H1 (cell line): ENCODE data around the gene CPXM1. TPM values are rescaled to one million over a fixed set of nuclear protein-coding genes. Genes with fewer than 3 reads are reported as not detected.

Experiments used
- CTCF ChIA-PET: fragments of 300-600 bp; sonication (Branson Sonifier 250); formaldehyde crosslinking; loops from one replicate; lab custom pipeline; 2021; ENCODE audit not compliant: partially characterized antibody; lab: Charles Lee
- POLR2A ChIA-PET: fragments of 300-600 bp; sonication (Branson Sonifier 250); formaldehyde crosslinking; loops from one replicate; lab custom pipeline; 2021; ENCODE audit warnings: inconsistent platforms; ENCODE audit not compliant: partially characterized antibody; lab: Charles Lee
- DNase-seq, 2 experiments: peaks; one replicate each; pipeline versions ENCODE4 v3.0.0 to v3.0.0-alpha.2; 2010 to 2022; ENCODE audit warnings: low spot score in 2 of 2, low read depth in 1 of 2, mixed read lengths in 1 of 2
- FAIRE-seq: peaks from 2 replicates; lab custom pipeline; 2011; peaks lifted over from hg19 to GRCh38; lab: Jason Lieb, UNC
- H2AFZ ChIP-seq: 2 replicates; pipeline ENCODE4 v1.8.1; 2012; ENCODE audit warnings: low read length, inconsistent platforms
- H2AK5ac ChIP-seq: 2 replicates; pipeline ENCODE4 v1.6.1; 2013; ENCODE audit warnings: low read depth, low read length
- H2BK120ac ChIP-seq: replicated peaks from 2 replicates; pipeline ENCODE3; 2013; ENCODE audit warnings: low read depth, low read length, inconsistent platforms
- H2BK12ac ChIP-seq: 2 replicates; pipeline ENCODE4 v1.6.1; 2013; ENCODE audit warnings: low read depth, low read length
- H2BK15ac ChIP-seq: 2 replicates; pipeline ENCODE4 v1.6.1; 2013; ENCODE audit warnings: low read length
- H2BK20ac ChIP-seq: 2 replicates; pipeline ENCODE4 v1.6.1; 2013; ENCODE audit warnings: low read length
- H2BK5ac ChIP-seq: 2 replicates; pipeline ENCODE4 v1.6.1; 2013; ENCODE audit warnings: low read depth, low read length
- H3K14ac ChIP-seq: 2 replicates; pipeline ENCODE4 v1.6.1; 2013; ENCODE audit warnings: inconsistent platforms; ENCODE audit not compliant: insufficient read length
- H3K18ac ChIP-seq: 2 replicates; pipeline ENCODE4 v1.6.1; 2013; ENCODE audit warnings: low read length; ENCODE audit errors: extremely low read depth
- H3K23ac ChIP-seq: 2 replicates; pipeline ENCODE4 v1.6.1; 2013; ENCODE audit warnings: inconsistent platforms; ENCODE audit not compliant: insufficient read length
- H3K23me2 ChIP-seq: 2 replicates; pipeline ENCODE4 v1.6.1; 2013; ENCODE audit warnings: low read depth, low read length
- H3K27ac ChIP-seq: 2 replicates; pipeline ENCODE4 v1.6.1; 2011; ENCODE audit warnings: low read depth, low read length, inconsistent platforms
- H3K27me3 ChIP-seq, 4 experiments: replicated peaks in 1 of 4; 1 replicate in 1 of 4; 2 replicates in 3 of 4; pipeline versions ENCODE4 v1.6.1 to v1.8.1; 2011 to 2013; ENCODE audit warnings: low read length in 3 of 4, mild to moderate bottlenecking in 3 of 4, inconsistent platforms in 2 of 4, mixed read lengths in 2 of 4, moderate library complexity in 1 of 4; ENCODE audit not compliant: control insufficient read depth in 3 of 4, insufficient read depth in 3 of 4; ENCODE audit errors: extremely low read depth in 1 of 4
- H3K36me3 ChIP-seq, 4 experiments: 2 replicates each; pipeline versions ENCODE4 v1.6.1 to v1.8.1; 2011 to 2013; ENCODE audit warnings: mild to moderate bottlenecking in 4 of 4, low read length in 3 of 4, moderate library complexity in 2 of 4, control low read depth in 1 of 4, inconsistent platforms in 1 of 4; ENCODE audit not compliant: insufficient read depth in 4 of 4, control insufficient read depth in 2 of 4
- H3K4ac ChIP-seq: replicated peaks from 2 replicates; pipeline ENCODE3; 2013; ENCODE audit warnings: low read length, low read depth, mixed read lengths, inconsistent platforms; ENCODE audit not compliant: insufficient read length
- H3K4me1 ChIP-seq, 4 experiments: replicated peaks in 1 of 4; 1 replicate in 1 of 4; 2 replicates in 3 of 4; pipeline versions ENCODE4 v1.6.1 to v1.8.1; 2011 to 2013; ENCODE audit warnings: low read length in 3 of 4, inconsistent platforms in 2 of 4, mixed read lengths in 1 of 4; ENCODE audit not compliant: insufficient read depth in 4 of 4, control insufficient read depth in 3 of 4
- H3K4me2 ChIP-seq, 2 experiments: 2 replicates each; pipeline versions ENCODE4 v1.6.1 to v1.8.1; 2011 to 2013; ENCODE audit warnings: low read depth in 2 of 2, low read length in 2 of 2, control low read depth in 1 of 2, inconsistent platforms in 1 of 2, mild to moderate bottlenecking in 1 of 2; ENCODE audit not compliant: insufficient read depth in 1 of 2
- H3K4me3 ChIP-seq, 4 experiments: fragments of 200-600, 300-600 bp in 1 of 4; sonication (generic), shearing (Covaris generic), sonication (Bioruptor Twin) in 1 of 4; 2 replicates each; pipeline versions ENCODE4 v1.5.1 to v1.8.1; 2011 to 2016; ENCODE audit warnings: low read length in 4 of 4, low read depth in 3 of 4, control low read depth in 2 of 4, inconsistent platforms in 2 of 4, mild to moderate bottlenecking in 2 of 4, mixed read lengths in 1 of 4, moderate library complexity in 1 of 4; ENCODE audit not compliant: insufficient read depth in 2 of 4; ENCODE audit errors: extremely low read depth in 1 of 4
- H3K56ac ChIP-seq: replicated peaks from 2 replicates; pipeline ENCODE3; 2013; ENCODE audit warnings: low read depth, mild to moderate bottlenecking, mixed read lengths, low read length, inconsistent platforms; ENCODE audit not compliant: insufficient read length
- H3K79me1 ChIP-seq: 2 replicates; pipeline ENCODE4 v1.6.1; 2013; ENCODE audit warnings: low read depth, low read length, control low read depth
- H3K79me2 ChIP-seq, 2 experiments: 2 replicates each; pipeline versions ENCODE4 v1.6.1 to v1.8.1; 2012 to 2013; ENCODE audit warnings: low read length in 2 of 2, mild to moderate bottlenecking in 2 of 2, inconsistent platforms in 1 of 2; ENCODE audit not compliant: insufficient read depth in 2 of 2, control insufficient read depth in 1 of 2
- H3K9ac ChIP-seq, 4 experiments: replicated peaks in 1 of 4; 1 replicate in 1 of 4; 2 replicates in 3 of 4; pipeline versions ENCODE4 v1.6.1 to v1.8.1; 2011 to 2013; ENCODE audit warnings: low read depth in 3 of 4, low read length in 3 of 4, control low read depth in 2 of 4, mild to moderate bottlenecking in 2 of 4, moderate library complexity in 2 of 4, inconsistent platforms in 1 of 4; ENCODE audit errors: extremely low read depth in 1 of 4
- H3K9me3 ChIP-seq, 2 experiments: 2 replicates each; pipeline versions ENCODE4 v1.6.1 to v1.8.1; 2012 to 2013; ENCODE audit warnings: mild to moderate bottlenecking in 2 of 2, moderate library complexity in 2 of 2, control low read depth in 1 of 2, inconsistent platforms in 1 of 2, low read depth in 1 of 2, low read length in 1 of 2, mixed read lengths in 1 of 2; ENCODE audit not compliant: insufficient read depth in 2 of 2
- H4K20me1 ChIP-seq, 2 experiments: replicated peaks in 1 of 2; 2 replicates each; pipeline versions ENCODE3 to v1.8.1; 2011 to 2013; ENCODE audit warnings: inconsistent platforms in 2 of 2, low read length in 2 of 2, mild to moderate bottlenecking in 1 of 2; ENCODE audit not compliant: insufficient read depth in 2 of 2, control insufficient read depth in 1 of 2
- H4K5ac ChIP-seq: 2 replicates; pipeline ENCODE4 v1.6.1; 2013; ENCODE audit warnings: low read length, low read depth, mixed read lengths, inconsistent platforms; ENCODE audit not compliant: insufficient read length
- H4K8ac ChIP-seq: 2 replicates; pipeline ENCODE4 v1.8.0; 2013; ENCODE audit warnings: mild to moderate bottlenecking, moderate library complexity, low read length, inconsistent platforms; ENCODE audit not compliant: insufficient read depth; ENCODE audit errors: extremely low read depth
- H4K91ac ChIP-seq: replicated peaks from 2 replicates; pipeline ENCODE3; 2013; ENCODE audit warnings: low read length, mixed read lengths, inconsistent platforms; ENCODE audit not compliant: insufficient read length
- BCL11A ChIP-seq, 2 experiments: IDR thresholded peaks; one replicate each; pipeline ENCODE4 v1.6.1; 2011; ENCODE audit warnings: low read depth in 2 of 2, low read length in 2 of 2, mild to moderate bottlenecking in 2 of 2
- EGR1 ChIP-seq: IDR thresholded peaks from 2 replicates; pipeline ENCODE4 v1.6.1; 2011; ENCODE audit warnings: low read depth, low read length, borderline replicate concordance
- EZH2 ChIP-seq: fragments of 200-600 bp; sonication (generic); IDR thresholded peaks from 2 replicates; pipeline ENCODE4 v1.7.1; 2012; ENCODE audit warnings: low read depth, mild to moderate bottlenecking, moderate library complexity, low read length, inconsistent platforms; ENCODE audit not compliant: severe bottlenecking
- GABPA ChIP-seq: IDR thresholded peaks from 2 replicates; pipeline ENCODE4 v1.6.1; 2011; ENCODE audit warnings: mild to moderate bottlenecking, low read length, moderate library complexity, borderline replicate concordance; ENCODE audit not compliant: insufficient read depth
- GTF2F1 ChIP-seq: IDR thresholded peaks from 2 replicates; pipeline ENCODE4 v1.6.1; 2012; ENCODE audit warnings: low read depth, low read length, improper control_type of control experiment, borderline replicate concordance
- HDAC2 ChIP-seq, 2 experiments: fragments of 300-600 bp in 1 of 2; sonication (generic) in 1 of 2; IDR thresholded peaks; 2 replicates each; pipeline ENCODE4 v1.6.1; 2011 to 2012; ENCODE audit warnings: low read depth in 2 of 2, low read length in 2 of 2, mild to moderate bottlenecking in 2 of 2, moderate library complexity in 2 of 2, borderline replicate concordance in 1 of 2, inconsistent platforms in 1 of 2
- JUND ChIP-seq: IDR thresholded peaks from 2 replicates; pipeline ENCODE4 v1.6.1; 2011; ENCODE audit warnings: mild to moderate bottlenecking, improper control_type of control experiment, low read length
- RAD21 ChIP-seq, 2 experiments: IDR thresholded peaks in 1 of 2; conservative IDR thresholded peaks in 1 of 2; 2 replicates each; pipeline ENCODE4 v1.6.1; 2011; ENCODE audit warnings: low read depth in 2 of 2, low read length in 2 of 2, improper control_type of control experiment in 1 of 2, inconsistent platforms in 1 of 2, mild to moderate bottlenecking in 1 of 2, moderate library complexity in 1 of 2
- SIRT6 ChIP-seq: IDR thresholded peaks from one replicate; pipeline ENCODE4 v1.7.1; 2012; ENCODE audit warnings: low read length, inconsistent platforms
- SUZ12 ChIP-seq: fragments of 200-600 bp; sonication (generic); IDR thresholded peaks from 2 replicates; pipeline ENCODE4 v1.6.1; 2012; ENCODE audit warnings: mild to moderate bottlenecking, inconsistent platforms, low read length, moderate library complexity, mixed read lengths
- WGBS, 2 experiments: shearing (Covaris generic) in 1 of 2; methylation state at CpG; one replicate each; pipeline versions ENCODE4 v1.1.6 to v1.1.7; 2013 to 2015; ENCODE audit warnings: low lambda C conversion rate in 2 of 2, mixed read lengths in 2 of 2, inconsistent platforms in 1 of 2, low coverage in 1 of 2, missing lambda C conversion rate in 1 of 2; ENCODE audit not compliant: insufficient replicate concordance in 2 of 2, insufficient coverage in 1 of 2, insufficient read length in 1 of 2; ENCODE audit errors: extremely low coverage in 1 of 2, missing lambda C conversion rate in 1 of 2; 5-methylcytosine and 5-hydroxymethylcytosine counted together
- polyA plus RNA-seq, 7 experiments: library from polyadenylated mRNA; depleted of rRNA in 3 of 7; stranded (reverse) in 5 of 7; unstranded in 2 of 7; fragments of >200 nt in 5 of 7; fragments of 200-250 nt in 2 of 7; gene quantifications; 1 replicate in 5 of 7; 2 replicates in 1 of 7; 4 replicates in 1 of 7; pipeline versions ENCODE4 v1.2.1 to v1.2.3, GENCODE V29; 2011 to 2013; ENCODE audit warnings: missing spikeins in 2 of 7, mixed read lengths in 2 of 7
- total RNA-seq: library from RNA; stranded (reverse); fragmentation: NEBNext Ultra II Directional; extraction: Animal tissue kit (Norgen Biotek cat#: 25700); gene quantifications from 2 replicates; pipeline ENCODE4 v1.2.1, GENCODE V29; 2021
- TF ChIP-seq, protein P1 (sequence below): IDR thresholded peaks from 2 replicates; pipeline ENCODE4 v1.6.1; 2012; ENCODE audit warnings: inconsistent platforms

The CPXM1 gene
- total and polyA plus RNA-seq, 2 of the 8 experiments (the other 6 are each of a cell fraction or from before 2014, with no cell fraction given) = 31.3 to 81.9 TPM

DNA sequence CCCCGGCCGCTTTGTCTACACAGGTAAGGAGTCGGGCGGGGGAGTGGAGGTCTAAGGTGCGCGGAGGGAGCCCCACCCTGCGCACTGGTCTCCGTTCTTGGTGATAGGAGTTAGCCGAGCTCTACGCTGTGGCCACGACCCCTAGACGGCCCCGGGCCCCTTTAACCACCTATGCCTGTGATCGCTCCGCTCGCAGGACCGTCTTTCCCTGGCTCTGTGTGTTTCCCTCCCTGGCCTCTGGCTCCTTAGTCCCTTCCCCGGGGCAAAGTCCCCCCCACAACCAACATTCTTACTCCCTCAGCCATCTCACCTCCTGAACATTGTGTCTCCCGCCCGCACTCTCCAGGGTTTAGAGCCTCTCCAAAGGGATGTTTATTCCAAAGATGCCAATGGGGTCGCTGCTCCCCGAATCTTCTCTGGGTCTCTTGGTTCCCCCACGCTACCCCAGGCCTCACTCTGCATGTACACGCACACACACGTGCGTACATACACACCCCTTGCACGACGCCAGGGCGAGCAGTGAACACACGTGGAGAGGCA lies 50.4 kb downstream of the CPXM1 start:
- H3K4ac ChIP-seq = no peak overlapping the region
- H3K27ac ChIP-seq = no peak overlapping the region
- ChIA-PET POLR2A (interaction anchor here (1.0 to 1.8 kb wide), 5 partner anchors 44 to 98 kb away, joined by 3 to 8 read pairs (median 5); partner anchors contain the start of gene NOP56), CTCF (interaction anchor here (0.8 to 9.0 kb wide), 5 partner anchors 10 to 101 kb away, joined by 3 to 151 read pairs (median 3); partner anchors contain the start of gene EBF4)
- no peak overlapping the region for H2BK20ac ChIP-seq
- H4K91ac ChIP-seq = no peak overlapping the region
- TF ChIP-seq, protein P1, sequence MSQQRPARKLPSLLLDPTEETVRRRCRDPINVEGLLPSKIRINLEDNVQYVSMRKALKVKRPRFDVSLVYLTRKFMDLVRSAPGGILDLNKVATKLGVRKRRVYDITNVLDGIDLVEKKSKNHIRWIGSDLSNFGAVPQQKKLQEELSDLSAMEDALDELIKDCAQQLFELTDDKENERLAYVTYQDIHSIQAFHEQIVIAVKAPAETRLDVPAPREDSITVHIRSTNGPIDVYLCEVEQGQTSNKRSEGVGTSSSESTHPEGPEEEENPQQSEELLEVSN = no peak
- no peak for TF ChIP-seq JUND
- TF ChIP-seq BCL11A (IDR thresholded peaks at IDR 0.05; ENCODE audit: low read depth in 2 of 2, low read length in 2 of 2) = no peak
- peak; percentile 75 for TF ChIP-seq SUZ12
- TF ChIP-seq HDAC2 (IDR thresholded peaks at IDR 0.05; ENCODE audit: borderline replicate concordance in 1 of 2, low read depth in 2 of 2, low read length in 2 of 2) = no peak
- no peak for TF ChIP-seq GABPA
- no peak for TF ChIP-seq RAD21 (IDR thresholded peaks at IDR 0.05 in 1 of 2, conservative IDR thresholded peaks at IDR 0.05 in 1 of 2; ENCODE audit: low read depth in 2 of 2, low read length in 2 of 2)
- no peak for TF ChIP-seq GTF2F1
- TF ChIP-seq SIRT6 = no peak
- peak; percentile 83 for TF ChIP-seq EZH2
- TF ChIP-seq EGR1 = no peak
- peaks cover 39 to 77% (median 67%) of the 10 kb centered on the region in 4 experiments for H3K27me3 ChIP-seq
- H2BK5ac ChIP-seq = no peak overlapping the region
- 4% methylated on average over 30 of the region's 30 CpGs; no CpG with 5 or more reads in 1 of the 2 experiments for WGBS, 2 experiments
- H3K79me2 ChIP-seq = no peaks in the 10 kb centered on the region
- H3K79me1 ChIP-seq = no peaks in the 10 kb centered on the region
- H4K8ac ChIP-seq = peak overlapping the region; percentile 65
- peak overlapping the region; percentile 75; the same call in 1 of the 2 replicates for H2AK5ac ChIP-seq
- H2AFZ ChIP-seq = 0 out of 2 replicates have a peak overlapping the region, but pooled peaks have one; percentile 46
- H3K4me1 ChIP-seq = peaks cover 2 to 38% (median 25%) of the 10 kb centered on the region in 4 experiments
- no peak for FAIRE-seq
- peak overlapping the region; percentile 68 for H3K18ac ChIP-seq
- DNase-seq = peak in 1 of 2 experiments; percentile 65
- no peak overlapping the region for H3K9ac ChIP-seq
- no peak overlapping the region for H2BK120ac ChIP-seq
- H3K4me2 ChIP-seq = peak overlapping the region; percentile 78 to 96
- no peak overlapping the region for H4K5ac ChIP-seq
- H3K23ac ChIP-seq = no peak overlapping the region
- peak overlapping the region; percentile 99; the same call in 1 of the 2 replicates for H2BK15ac ChIP-seq
- H4K20me1 ChIP-seq = peaks cover 2% of the 10 kb centered on the region in 2 experiments
- no peaks in the 10 kb centered on the region for H3K9me3 ChIP-seq
- H3K36me3 ChIP-seq = peaks cover 0 to 3% (median 0%) of the 10 kb centered on the region in 4 experiments; a peak in 1 of 8 replicates
- H3K56ac ChIP-seq = no peak overlapping the region
- peak overlapping the region; percentile 99 for H2BK12ac ChIP-seq
- peaks cover 20% of the 10 kb centered on the region; the same call in 1 of the 2 replicates for H3K23me2 ChIP-seq
- H3K14ac ChIP-seq = no peak overlapping the region
- peak overlapping the region; percentile 16 to 62 (median 29); a peak in 7 of 8 replicates for H3K4me3 ChIP-seq
